ACHN (cell line): ENCODE data around the gene MYO9A.
"Not testable (repeated sequence)": the region's sequence is repeated elsewhere in the genome, so short reads cannot be mapped to it uniquely, and the experiment has no call there.

Experiments
- DNase-seq: peaks from one replicate; pipeline ENCODE4 v3.0.0-alpha.2; 2015
- in situ Hi-C: cut with HindIII; loops from 2 replicates; pipeline ENCODE4 v1.10.0; 2017; ENCODE audit warnings: low sequenced_read_pairs, low pct_ligation_motif_present, low pct_unique_long_range_greater_than_20kb

Gene MYO9A

GRCh38 chr15:72060687-72061250, 57.2 kb downstream of the MYO9A start:
- DNase-seq: no peak
- in situ Hi-C loops: no loop called here

DNA sequence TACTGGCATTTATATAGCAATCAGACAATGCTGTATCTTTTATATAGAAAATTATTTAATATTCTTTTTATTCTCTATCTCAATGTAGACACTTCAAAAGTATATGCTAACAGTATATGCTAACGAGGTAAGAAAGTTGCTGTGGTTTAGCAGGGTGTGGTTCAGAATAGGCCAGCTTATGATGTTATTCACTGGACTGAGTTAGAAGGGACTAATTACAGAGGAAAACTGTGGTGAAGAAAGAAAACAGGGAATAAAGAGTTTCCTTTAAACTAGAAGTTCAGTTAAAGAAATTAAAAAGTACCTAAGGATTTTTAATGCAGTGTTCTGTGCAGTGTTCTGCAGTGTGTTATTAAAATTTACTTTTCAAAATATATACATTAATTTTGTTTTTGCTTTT, 59.4 kb downstream of the MYO9A start:
- DNase-seq: no peak
- in situ Hi-C loops: no loop called here

- peak; percentile 15 for DNase-seq
- in situ Hi-C loops: no loop called here
Observed at GRCh38 chr15:72057548-72058091, 60.3 kb downstream of the MYO9A start.

- DNase-seq, in situ Hi-C loops: not testable (repeated sequence)
Observed at GRCh38 chr15:72056217-72056616, 61.7 kb downstream of the MYO9A start.

DNA sequence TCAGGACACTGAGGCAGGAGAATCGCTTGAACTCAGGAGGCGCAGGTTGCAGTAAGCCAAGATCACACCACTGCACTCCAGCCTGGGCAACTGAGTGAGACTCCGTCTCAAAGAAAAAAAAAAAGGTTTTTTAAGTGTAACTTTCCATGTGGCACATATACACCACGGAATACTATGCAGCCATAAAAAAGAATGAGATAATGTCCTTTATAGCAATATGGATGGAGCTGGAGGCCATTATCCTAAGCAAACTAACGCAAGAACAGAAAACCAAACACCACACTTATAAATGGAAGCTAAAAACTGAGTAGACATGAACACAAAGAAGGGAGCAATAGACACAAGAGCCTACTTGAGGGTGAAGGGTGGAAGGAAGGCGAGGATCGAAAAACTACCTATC, 64.7 kb downstream of the MYO9A start:
- DNase-seq, in situ Hi-C loops: not testable (repeated sequence)

DNA sequence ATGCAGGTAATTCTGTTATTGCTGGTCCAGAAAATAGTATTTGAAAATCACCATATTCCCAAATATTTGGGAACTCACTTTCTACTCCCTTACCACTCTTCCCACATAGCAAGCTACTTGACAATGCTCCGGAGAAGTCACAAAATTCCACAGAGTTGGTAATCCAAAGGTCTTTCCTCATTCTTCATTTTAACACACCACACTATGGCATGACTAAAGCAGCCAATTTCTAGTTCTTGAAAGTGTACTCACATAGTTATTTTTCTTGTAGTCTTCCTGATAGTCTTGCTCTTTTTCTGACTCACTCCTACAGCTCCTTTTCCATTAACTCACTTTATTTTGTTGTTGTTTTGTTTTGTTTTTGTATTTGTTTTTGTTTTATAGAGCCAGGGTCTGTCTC, 67.2 kb downstream of the MYO9A start:
- DNase-seq: no peak
- in situ Hi-C loops: no loop called here

- DNase-seq: no peak
- in situ Hi-C loops: no loop called here
Observed at GRCh38 chr15:72047020-72047419, 70.9 kb downstream of the MYO9A start.

GRCh38 chr15:72044956-72045355, 73.0 kb downstream of the MYO9A start:
- no peak for DNase-seq
- in situ Hi-C loops: no loop called here

DNA sequence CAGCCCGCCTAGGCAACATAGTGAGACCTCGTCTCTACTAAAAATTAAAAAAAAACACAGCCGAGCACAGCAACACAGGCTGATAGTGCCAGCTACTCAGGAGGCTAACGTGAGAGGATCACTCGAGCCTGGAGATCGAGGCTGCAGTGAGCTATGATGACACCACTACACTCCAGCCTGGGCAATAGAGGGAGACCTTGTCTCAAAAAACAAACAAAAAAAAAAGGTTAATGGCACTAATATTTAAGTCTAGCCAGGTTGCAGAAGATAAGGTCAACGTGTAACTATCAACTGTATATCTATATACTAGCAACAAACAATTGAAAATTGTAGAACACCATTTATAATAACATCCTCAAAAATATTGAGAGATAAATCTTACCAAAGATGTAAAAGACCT, 75.1 kb downstream of the MYO9A start:
- in situ Hi-C loops: no loop called here
- no peak for DNase-seq

DNA sequence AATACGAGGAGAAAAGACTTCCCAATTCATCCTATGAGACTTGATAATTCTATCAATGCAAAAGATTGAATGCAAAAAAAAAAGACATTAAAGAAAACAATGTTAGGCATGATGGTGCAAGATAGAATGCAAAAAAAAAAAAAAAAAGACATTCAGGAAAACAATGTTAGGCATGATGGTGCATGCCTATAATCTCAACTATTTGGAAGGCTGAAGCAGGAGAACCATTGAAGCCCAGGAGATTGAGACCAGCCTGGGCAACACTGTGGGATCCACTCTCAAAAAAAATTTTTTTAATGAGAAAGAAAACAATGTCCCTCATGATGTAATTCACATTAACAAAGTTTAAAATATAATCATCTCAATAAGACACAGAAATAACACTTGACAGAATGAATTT, 75.9 kb downstream of the MYO9A start:
- DNase-seq: no peak
- in situ Hi-C loops: no loop called here

DNA sequence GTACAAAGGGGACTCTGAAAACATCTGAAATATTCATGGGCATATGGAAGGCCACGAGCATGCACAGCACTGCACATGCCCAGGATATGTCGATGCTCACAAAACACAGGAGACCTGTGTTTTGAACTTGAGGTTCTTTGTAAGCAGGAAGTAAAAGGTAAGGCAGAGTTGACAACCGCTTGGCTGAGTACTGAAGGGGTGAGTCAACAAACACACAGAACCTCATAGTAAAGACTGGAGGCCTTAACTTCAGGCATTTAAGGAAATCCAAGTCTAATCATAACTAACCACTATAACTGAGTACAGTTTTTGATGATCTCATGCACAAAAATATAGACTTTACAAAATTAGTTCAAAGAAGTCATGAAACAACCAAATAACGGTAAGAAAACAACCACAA, 80.6 kb downstream of the MYO9A start:
- DNase-seq: peak; percentile 39
- in situ Hi-C loops: no loop called here

GRCh38 chr15:72034859-72035650, 82.9 kb downstream of the MYO9A start:
- no peak for DNase-seq
- in situ Hi-C loops: no loop called here

DNA sequence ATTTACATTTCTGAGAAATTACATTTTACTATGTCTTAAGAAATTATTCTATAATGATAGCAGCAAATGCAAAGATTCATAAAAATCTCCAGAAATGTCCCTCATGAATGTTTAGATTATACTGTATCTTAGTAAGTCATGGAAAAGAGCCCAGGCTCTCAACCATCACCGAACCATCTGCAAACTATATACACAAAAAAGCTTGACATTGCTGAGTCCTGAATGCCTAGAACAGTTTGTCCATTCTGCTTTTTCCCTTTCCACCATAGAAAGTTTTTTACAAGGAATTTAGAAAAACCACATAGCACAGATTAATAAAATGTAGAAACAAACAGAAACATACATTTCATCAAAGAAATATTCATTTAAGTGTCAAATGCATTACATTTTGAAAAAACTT, 83.6 kb downstream of the MYO9A start:
- in situ Hi-C loops: no loop called here
- no peak for DNase-seq

GRCh38 chr15:72033711-72034110, 84.2 kb downstream of the MYO9A start:
- DNase-seq: no peak
- in situ Hi-C loops: no loop called here

DNA sequence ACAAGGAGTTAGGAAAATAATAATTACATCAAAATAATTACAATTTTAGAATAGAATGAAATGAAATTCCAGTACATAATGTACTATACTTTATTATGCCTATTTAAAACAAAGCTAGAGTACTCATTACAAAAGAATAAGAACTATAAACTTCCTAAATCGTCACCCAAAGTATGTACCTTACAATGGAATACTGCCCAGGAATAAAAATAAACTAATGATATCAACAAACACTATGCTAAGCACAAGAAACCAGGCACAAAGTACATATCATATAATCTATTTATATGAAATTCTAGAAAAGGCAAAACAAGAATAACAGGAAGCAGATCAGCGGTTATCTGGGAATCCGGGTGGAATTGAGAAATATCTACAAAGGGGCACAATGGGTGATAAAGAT, 84.7 kb downstream of the MYO9A start:
- in situ Hi-C loops: no loop called here
- DNase-seq: no peak

- in situ Hi-C loops: no loop called here
- DNase-seq: no peak
Observed at GRCh38 chr15:72021604-72022003, 96.3 kb downstream of the MYO9A start.

- DNase-seq: no peak
- in situ Hi-C loops: no loop called here
Observed at GRCh38 chr15:72020799-72021198, 97.2 kb downstream of the MYO9A start.

- DNase-seq, in situ Hi-C loops: not testable (repeated sequence)
Observed at GRCh38 chr15:72014555-72014954, 103.4 kb downstream of the MYO9A start.

DNA sequence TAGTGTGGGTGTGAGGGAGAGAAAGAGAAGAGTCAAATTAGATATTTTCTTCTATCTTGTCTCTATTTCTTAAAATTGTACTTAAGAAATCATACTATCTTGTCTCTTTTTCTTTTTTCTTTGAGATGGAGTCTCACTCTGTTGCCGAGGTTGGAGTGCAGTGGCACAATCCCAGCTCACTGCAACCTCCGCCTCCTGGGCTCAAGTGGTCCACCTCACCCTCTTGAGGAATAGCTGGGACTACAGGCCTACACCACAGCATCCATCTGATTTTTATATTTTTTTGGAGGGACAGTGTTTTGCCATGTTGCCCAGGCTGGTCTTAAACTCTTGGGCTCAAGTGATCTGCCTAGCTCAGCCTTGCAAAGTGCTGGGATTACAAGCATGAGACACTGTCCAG, 104.2 kb downstream of the MYO9A start:
- DNase-seq: no peak
- in situ Hi-C loops: no loop called here

- DNase-seq: no peak
- in situ Hi-C loops: no loop called here
Observed at GRCh38 chr15:72011302-72011942, 106.5 kb downstream of the MYO9A start.
